ENCODE measurements around the gene FAM170B. TPM values are rescaled to one million over a fixed set of nuclear protein-coding genes. Genes with fewer than 3 reads are reported as not detected.
A peak's percentile ranks its signal among the peaks of the same experiment; 100 is the strongest.

The FAM170B gene
- total RNA-seq, 1 donor from 2014 or later: not detected

DNA sequence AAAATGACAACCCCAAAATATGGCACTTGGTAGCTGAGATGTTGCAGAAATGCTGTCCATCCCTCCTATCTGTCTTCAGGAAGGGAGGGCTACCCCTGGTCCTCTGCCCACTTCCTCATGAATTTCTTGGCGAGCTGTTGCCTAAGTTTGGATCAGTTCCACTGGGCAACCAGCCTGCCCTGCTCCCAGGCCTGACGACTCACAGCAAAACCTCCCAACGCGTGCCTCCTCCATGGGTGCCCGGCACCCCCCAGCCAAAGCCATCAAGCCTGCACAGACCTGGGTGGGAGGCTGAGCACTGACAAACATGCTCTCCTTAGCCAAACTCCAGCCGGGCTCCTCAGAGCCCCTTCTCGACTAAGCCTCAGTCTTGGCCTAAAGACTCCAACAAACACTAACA lies 27.4 kb downstream of the FAM170B start:
- no peak for DNase-seq (ENCODE audit: low read depth in 2 of 2)

DNA sequence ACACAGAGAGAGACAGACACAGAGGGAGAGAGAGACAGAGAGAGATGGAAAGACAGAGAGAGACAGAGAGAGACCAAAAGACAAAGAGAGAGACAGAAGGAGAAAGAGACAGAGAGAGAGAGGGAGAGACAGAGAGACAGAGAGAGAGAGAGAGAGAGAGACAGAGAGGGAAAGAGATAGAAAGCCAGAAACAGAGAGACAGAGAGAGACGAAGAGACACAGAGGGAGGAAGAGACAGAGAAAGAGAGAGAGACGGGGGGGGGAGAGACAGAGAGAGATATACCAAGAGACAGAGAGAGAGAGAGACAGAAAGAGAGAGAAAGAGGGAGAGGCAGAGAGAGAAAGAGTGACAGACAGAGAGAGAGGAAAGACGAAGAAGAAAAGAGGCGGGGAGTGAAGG lies 28.7 kb downstream of the FAM170B start:
- DNase-seq (ENCODE audit: low read depth in 2 of 2): no peak

GRCh38 chr10:49104323-49104722 lies 29.5 kb downstream of the FAM170B start:
- DNase-seq (ENCODE audit: low read depth in 2 of 2): no peak

DNA sequence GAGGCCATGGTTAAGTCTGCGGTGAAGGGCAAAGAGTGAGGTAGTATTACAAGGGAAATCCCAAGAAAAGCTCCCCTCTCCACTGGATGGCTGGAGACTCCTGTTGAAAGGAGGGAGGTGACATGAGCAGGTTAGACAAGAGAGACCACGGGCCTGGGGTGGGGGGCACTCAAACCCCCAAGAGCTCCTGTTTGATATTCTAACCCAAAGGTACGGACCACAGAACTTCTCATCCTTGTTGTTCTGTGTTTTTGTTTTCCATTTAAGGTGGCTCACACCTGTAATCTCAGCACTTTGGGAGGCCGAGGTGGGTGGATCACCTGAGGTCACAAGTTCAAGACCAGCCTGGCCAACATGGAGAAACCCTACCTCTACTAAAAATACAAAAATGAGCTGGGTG lies 30.1 kb downstream of the FAM170B start:
- no peak for DNase-seq (ENCODE audit: low read depth in 2 of 2)

DNA sequence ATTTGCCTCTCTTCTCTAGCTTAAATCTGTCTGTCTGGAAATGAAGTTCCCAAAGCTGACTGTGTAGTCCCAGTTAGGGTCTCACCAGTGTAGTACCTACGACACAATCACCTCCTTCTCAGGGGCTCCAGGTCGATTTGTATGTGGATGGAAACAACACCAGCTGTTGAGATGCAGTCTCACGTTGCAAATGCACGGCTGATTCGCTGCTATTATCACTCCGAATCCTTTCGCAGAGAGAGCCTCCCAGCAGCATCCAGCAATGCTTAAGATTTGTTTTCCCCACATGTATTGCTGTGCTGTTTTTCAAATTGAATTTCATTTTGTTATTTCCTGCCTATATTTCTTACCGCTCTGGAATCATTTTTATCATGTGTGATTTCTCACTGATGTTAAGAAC lies 34.8 kb downstream of the FAM170B start:
- DNase-seq (ENCODE audit: low read depth in 2 of 2): no peak

- no peak for DNase-seq (ENCODE audit: low read depth in 2 of 2)
Observed at GRCh38 chr10:49096890-49097445, 36.9 kb downstream of the FAM170B start.

GRCh38 chr10:49094646-49095045 lies 39.2 kb downstream of the FAM170B start:
- no peak for DNase-seq (ENCODE audit: low read depth in 2 of 2)

- no peak for DNase-seq (ENCODE audit: low read depth in 2 of 2)
Observed at GRCh38 chr10:49093922-49094321, 39.9 kb downstream of the FAM170B start.

DNA sequence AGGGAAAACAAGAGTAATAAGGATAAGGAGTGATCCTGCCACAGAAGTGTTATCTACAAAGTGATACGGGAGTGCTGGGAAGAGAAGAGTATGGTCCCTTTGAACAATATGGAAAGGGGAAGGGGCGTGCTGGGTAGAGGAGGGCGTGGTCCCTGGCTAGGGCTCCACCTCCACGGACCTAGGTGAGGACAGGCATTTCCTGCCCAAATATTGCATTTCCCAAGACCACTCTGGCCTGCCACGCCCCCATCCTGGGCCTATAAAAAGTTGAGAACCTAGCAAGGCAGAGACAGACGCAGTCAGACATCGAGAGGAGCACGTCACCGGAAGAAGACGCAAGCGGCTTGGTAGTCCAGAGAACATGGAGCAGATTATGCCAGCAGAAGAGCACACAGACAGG lies 41.3 kb downstream of the FAM170B start:
- no peak for DNase-seq (ENCODE audit: low read depth in 2 of 2)

GRCh38 chr10:49091450-49092210 lies 42.2 kb downstream of the FAM170B start:
- no peak for DNase-seq (ENCODE audit: low read depth in 2 of 2)

DNA sequence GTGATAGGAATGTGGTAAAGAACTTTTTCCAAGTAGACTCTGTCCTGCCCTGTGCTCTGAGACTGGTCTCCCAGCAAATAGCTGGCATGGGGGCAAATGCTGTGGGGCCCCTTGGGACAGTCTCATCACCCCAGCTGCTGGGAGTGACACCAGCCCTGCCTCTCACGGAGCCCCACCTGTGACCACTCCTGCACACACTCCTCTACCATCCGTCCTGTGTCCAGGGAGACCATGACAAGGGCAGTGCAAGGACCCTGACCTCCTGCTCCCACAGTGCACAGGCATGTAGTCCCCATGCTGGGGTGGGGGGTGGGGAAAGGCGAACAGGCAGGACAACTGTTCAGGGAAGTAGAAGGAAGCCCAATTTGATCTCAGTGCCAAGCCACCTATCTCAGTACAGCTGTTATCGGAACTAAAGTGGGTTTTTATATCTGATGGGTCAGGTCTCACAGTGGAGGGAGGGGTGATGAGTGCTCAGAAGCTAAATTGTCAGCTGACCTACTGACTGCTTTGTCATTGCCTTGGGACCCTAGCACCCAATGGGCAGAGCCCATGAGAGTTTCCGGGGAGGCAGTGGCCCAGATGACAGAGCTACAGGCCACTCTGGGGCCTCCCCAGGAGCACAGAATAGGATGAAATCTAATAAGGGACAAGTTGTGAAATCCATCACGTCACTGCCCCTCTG lies 43.0 kb downstream of the FAM170B start:
- no peak for DNase-seq (ENCODE audit: low read depth in 2 of 2)

GRCh38 chr10:49090189-49090575 lies 43.6 kb downstream of the FAM170B start:
- no peak for DNase-seq (ENCODE audit: low read depth in 2 of 2)

DNA sequence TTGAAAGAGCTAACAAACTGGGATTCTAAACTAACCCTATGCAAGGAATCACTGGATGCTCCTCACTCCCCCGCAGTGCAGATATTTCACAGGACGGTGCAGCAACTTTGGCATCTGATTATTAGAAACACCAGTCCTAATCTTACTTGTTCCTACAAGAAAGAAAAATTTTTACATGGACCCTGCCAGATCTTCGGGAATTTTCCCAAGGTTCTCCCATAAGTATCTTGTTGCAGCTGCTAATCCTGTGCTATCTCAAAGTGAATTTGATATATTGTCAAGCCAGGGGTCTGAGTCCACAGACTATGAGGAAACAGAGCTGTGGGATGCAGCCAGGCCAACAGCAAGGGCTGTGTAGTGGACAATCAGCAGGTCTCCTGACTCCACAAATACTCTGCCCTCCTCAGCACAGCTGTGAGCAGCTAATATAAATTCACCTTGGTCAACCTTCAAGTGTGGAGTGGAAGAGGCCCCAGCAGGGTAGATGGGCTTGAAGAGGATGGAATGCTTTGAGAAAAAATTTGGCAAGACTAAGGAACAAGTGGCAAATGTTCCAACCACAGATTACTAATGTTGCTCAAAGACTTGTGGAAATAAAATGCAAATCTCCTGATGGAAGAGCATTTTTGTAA lies 44.1 kb downstream of the FAM170B start:
- no peak for DNase-seq (ENCODE audit: low read depth in 2 of 2)

GRCh38 chr10:49089152-49089551 lies 44.7 kb downstream of the FAM170B start:
- DNase-seq (ENCODE audit: low read depth in 2 of 2): no peak

- DNase-seq (ENCODE audit: low read depth in 2 of 2): no peak
Observed at GRCh38 chr10:49086889-49087288, 46.9 kb downstream of the FAM170B start.

- DNase-seq (ENCODE audit: low read depth in 2 of 2): peak in 1 of 2 donors; percentile 2
Observed at GRCh38 chr10:49083261-49083660, 50.6 kb downstream of the FAM170B start.

DNA sequence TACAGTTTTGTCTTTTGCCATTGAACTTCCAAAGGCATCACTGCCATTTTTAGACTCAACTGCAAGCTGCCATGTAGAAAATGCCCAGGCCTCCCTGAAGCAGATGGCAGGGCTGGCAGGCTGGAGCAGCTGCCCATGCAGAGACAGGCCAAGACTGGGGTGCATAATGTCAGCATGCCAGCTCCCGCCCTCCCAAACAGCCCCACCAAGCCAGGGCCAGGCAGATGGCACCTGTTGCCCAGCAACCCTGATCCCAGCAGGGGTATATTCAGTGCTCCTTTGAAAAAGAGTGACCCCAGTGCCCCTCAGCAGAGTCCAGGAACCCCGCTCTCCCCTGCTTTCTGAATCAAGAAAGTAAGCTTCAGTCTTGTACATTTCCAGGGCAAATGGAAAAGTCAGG lies 51.1 kb downstream of the FAM170B start:
- no peak for DNase-seq (ENCODE audit: low read depth in 2 of 2)

DNA sequence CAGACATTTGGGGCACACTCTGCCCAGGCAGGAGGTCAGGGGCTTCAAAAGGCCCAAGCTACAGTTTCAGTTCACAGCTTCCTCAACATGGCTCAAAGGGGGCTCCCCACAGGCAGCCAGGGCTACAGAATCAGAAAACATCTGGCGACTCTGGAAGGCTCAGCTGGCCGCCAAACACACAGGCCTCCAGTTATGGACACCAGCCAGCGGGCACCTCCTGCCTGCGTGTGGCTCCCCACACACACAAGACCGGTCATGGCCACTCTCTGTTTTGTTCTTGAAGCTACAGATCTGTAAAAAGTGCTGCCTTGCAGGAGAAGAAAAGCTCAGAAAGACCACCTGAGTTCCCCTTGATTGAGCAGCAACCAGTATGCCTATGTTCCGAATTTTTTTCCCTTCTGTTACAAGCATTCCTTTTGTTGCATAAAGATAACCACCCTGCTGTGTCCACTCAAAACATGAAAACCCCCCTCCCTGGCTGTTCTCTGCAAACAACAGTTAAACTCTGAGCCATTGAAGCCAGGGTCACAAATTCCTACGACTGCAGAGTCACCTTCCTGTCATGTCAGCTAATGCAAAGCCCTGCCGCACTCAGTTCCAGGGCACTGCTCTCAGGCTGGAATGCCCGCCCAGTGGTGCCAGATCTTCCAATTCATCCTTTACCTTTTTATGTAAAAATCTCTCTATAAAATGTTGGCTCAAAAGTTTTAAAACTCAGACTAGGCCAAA lies 52.1 kb downstream of the FAM170B start:
- peak in 1 of 2 donors; percentile 10 for DNase-seq (ENCODE audit: low read depth in 2 of 2)
